ENCODE data around the gene ASCC2.
A peak's percentile ranks its signal among the peaks of the same experiment; 100 is the strongest.
"Not testable (repeated sequence)": the region's sequence is repeated elsewhere in the genome, so short reads cannot be mapped to it uniquely, and the experiment has no call there.

ASCC2 gene, protein sequence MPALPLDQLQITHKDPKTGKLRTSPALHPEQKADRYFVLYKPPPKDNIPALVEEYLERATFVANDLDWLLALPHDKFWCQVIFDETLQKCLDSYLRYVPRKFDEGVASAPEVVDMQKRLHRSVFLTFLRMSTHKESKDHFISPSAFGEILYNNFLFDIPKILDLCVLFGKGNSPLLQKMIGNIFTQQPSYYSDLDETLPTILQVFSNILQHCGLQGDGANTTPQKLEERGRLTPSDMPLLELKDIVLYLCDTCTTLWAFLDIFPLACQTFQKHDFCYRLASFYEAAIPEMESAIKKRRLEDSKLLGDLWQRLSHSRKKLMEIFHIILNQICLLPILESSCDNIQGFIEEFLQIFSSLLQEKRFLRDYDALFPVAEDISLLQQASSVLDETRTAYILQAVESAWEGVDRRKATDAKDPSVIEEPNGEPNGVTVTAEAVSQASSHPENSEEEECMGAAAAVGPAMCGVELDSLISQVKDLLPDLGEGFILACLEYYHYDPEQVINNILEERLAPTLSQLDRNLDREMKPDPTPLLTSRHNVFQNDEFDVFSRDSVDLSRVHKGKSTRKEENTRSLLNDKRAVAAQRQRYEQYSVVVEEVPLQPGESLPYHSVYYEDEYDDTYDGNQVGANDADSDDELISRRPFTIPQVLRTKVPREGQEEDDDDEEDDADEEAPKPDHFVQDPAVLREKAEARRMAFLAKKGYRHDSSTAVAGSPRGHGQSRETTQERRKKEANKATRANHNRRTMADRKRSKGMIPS

DNA sequence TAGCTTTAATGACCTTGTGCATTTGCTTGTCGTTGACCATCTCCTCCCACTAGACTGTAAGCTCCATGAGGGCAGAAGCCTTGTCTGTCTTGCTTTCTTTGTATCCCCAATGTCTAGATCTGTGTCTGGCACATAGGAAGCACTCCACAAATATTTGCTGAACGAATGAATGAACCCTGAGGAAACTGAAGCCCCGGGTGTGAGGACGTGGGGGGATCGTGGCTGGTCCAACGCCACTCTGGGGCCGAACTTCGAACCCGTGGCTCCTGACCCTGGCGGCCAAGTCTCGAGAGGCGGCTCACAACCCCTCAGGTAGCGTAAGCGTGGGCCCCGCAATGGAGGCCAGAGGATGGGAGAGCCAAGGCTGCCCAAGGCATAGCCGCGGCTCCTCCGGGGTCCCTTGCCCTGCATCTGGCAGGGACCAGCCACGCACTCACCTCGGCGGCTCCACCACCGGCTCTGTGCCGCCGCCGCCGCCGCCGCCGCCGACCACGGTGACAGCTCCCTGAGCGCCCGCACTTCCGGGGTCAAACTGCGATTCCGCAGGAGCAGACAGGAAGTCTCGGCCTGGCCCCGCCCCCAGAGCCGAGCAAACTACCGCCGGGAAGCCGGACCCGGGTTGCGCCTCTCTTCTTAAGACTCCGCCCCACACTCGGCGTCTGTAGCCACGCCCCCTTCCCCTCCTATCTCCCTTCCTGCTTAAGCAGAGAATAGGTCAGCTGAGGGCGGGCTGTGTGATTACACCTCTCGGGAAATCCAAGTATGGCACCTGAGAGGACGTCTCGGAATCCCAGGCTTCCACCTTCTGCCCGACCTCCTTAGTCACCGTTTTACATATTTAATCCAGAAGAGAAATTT, at the start of gene ASCC2:
Gene ASCC2, minus strand, starts transcription at position 534 of the 858 bp plus-strand sequence. CDS start 5,949 bp downstream, outside the sequence.
- peak; percentile 97 for FAIRE-seq

DNA sequence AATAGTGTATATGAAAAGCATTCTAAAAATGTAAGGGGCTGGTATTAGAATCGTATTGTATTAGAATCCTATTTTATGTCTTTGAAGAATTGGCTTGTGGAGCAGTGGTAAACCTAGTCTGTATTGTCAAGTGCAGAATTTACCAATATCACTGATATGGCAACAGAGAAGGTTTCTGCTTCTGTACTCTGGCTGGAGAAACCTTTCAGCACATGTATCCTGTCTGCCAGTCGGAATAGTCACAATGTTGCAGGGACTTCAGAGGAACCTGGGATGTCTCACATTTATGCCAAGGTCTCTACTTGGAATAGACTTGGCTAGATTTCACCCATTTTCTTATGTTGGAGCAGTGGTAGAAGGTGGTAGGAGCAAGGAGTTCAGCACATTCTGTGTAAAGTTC, 49.3 kb upstream of the ASCC2 start:
- FAIRE-seq, result peak; percentile 8

DNA sequence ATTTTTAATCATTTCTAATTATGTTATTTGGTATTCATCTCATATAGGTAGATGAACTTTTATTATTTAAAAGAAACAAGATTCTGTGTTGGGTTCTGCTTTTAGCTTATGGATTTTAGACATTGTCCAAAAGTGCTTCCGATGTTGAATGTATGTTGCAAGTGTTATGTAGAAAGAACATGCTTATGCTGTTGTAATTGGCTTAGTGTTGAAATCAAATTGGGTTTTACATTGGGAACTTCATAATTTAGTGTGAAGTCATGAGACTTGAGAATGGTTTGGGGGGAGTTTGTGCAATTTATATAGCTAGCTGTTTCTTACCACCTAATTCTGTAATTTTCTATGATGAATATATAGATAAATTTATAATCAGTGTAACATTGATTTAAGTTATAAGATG, 48.5 kb upstream of the ASCC2 start:
- FAIRE-seq, result peak; percentile 27

DNA sequence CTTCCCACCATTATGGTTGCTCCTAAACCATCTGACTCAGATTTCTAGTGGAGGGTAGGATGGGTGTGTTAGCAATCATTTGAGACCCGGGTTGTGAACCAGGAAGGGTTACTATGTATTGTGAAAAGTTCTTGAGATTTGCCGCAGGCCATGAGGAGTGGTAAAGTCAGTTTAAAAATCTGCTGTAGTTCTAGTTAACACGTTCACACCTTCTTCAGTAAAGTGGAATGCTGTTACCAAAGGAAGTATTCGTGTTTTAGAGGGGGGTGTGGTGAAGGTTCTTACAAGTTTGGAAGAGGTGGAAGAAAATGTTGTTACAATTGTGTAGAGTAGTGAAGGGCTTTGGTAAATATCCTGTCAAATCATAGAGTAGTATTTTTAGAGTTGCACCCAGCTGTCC, 47.5 kb upstream of the ASCC2 start:
- FAIRE-seq, result no peak

DNA sequence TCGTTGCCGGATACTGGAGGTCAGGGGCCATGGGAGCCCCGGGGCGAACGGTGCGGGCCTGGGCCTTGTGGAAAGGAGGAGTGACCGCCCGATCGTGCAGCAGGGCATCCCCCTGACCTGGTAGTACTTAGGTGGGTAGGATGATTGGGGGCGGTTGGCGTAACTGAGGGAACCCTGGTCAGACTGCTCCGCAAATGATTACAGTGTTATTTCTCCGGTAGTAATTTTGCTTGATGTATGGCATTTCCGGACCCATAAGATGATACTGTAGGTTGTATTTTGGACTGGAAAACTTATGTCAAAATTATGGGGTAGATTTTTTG, 45.7 kb upstream of the ASCC2 start:
- FAIRE-seq, result no peak

DNA sequence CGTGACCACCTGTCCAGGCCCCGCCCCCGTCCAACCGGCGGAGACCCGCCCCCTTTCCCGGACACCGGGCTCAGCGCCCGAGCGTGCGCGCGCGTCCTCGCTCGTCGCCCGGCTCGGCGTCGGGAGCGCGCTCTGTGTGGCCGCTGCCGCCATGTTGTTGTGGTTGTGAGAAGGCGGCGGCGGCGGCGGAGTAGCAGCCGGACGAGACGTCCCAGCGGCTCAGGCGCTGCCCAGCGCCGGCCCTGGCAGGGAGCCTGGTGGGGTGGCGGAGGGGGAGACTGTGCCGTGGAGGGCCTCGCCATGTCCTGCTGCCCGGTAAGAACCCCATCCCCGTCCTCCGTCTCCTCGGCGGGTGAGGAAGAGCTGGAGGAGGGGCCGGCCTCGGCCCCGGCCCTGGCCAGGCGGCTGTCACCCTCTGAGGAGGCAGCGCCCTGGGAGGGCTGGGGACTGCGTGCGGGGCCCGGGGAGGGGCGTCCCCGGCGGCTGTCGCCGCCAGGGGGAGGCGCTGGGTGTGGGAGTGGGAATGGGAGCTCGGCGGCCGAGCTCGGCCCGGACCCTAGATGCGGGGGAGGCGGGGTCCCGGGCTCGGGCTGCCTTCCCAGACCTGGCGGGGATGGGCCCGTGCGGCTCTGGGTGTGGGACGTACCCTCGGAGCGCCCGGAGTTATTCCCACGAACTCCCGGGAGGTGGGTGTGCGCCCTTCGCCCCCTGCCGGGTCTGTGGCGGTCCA, 45.1 kb upstream of the ASCC2 start, which contains the start of gene MTMR3:
Gene MTMR3, plus strand, starts transcription at position 130 of the 730 bp plus-strand sequence. CDS start 87,886 bp downstream, outside the sequence.
- no peak for FAIRE-seq

DNA sequence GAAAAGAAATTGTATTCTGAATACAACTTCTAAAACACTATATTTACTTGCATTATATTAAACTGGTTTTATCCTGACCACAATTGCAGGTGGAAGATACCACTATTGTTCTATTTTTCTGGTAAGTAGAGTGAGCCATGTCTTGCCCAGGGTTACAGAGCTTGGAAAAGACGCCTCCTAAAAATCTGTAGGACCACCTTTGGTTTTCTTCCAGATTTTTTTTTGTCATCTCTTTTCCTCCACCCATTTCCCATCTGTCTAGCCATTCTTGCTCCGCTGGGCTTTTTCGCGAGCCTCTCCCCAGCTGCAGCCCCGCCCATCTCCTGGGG, 44.6 kb upstream of the ASCC2 start:
- FAIRE-seq, result peak; percentile 23

DNA sequence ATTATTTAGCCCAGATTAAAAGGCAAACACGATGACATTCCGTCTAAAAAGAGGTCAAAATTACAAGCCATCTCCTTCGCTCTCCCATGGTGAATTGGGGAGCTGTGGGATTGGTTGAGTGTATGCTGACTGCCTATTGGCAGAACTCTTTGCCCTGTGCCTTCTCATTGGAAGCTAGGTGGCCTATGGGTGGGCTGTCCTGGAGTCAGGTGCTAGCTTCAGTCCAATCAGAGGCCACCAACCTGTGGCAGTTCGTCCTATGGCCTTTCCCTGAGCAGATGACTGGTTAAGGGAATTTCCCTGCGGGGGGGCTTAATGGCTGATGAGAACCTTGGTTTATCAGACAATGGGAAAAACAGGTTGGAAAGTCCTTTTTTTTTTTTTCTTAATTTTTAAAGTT, 41.7 kb upstream of the ASCC2 start:
- no peak for FAIRE-seq

DNA sequence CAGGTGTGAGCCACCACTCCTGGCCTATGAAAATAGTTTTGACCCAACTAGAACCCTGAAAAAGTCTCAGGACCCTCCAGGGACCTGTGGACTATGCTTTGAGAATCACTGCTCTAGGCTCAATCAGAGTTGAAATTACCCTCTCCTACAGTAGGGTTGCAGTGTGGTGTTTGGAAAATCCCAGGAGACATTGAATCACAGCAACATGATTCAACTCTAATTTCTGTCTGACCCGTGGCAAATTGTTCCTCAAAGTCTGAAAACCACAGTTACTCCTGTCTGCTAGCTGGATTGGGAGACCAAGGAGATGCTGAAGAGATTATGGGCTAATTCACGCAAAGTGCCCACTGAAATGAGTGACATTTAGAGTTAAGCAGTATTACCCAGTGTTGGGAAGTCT, 39.5 kb upstream of the ASCC2 start:
- no peak for FAIRE-seq

DNA sequence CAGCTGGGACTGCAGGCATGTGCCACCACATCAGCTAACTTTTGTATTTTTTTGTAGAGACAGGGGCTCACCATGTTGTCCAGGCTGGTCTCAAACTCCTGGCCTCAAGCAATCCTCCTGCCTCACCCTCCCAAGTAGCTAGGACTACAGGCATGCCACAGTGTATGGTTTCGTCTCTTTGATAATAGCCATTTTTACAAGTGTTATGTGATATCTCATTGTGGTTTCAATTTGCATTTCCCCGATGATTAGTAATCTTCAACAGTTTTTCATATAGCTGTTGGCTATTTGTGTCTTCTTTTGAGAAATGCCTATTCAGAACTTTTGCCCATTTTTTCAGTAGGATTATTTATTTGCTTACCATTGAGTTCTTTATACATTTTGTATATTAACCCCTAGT, 35.9 kb upstream of the ASCC2 start:
- peak; percentile 6 for FAIRE-seq

DNA sequence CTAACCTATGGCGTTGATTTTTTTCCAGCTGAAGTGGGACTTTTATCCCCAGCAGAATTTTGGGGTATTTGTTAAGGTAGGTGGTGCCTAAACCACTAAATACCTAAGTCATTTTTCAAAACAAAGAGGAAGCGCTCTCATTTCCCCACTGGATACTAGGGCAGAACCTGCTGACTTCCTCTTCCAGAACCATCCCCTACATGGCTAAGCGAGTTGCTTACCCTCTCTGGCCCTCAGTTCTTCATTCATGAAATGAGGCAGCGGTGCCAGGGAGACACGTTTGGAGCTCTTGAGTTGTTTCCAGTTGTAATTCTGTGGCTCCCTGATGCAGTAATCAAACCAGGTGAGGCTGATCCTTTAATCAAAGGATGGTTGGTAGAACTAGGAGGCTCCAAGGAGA, 34.9 kb upstream of the ASCC2 start:
- FAIRE-seq, result no peak

DNA sequence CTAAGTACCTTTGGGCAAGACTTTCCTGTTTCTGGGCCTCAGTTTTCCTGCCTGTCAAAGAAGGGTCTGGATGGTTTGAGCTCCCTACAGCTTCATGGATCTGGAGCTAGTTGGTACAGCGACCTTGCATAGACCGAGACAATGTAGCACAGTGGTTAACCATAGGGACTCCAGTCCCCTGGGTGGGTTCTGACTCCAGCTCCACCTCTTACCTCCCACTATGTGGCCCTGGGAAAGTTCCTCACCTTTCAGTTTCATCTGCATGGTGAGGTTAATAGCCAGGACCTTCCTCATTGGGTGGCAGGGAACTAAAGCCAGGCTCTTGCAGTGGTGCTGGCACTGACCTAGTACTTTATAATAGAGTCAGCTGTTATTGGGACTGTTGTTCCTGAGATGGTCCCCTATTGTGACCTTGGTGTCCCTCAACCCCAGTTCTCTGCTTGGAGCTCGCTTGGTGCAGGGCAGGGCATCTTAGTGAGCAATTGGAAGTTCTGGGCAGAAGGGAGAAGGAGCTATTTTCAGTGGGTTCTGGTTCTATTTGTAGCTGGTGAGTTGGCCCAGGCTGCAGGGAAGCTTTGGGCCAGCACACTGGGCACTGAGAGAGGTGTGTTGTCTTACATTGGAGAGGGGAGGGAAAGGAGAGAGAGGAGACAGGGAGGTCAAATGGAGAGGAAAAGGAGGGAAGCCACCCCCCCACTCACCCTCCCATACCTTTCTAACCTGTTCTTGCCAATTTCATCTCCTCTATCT, 34.2 kb upstream of the ASCC2 start:
- no peak for FAIRE-seq

DNA sequence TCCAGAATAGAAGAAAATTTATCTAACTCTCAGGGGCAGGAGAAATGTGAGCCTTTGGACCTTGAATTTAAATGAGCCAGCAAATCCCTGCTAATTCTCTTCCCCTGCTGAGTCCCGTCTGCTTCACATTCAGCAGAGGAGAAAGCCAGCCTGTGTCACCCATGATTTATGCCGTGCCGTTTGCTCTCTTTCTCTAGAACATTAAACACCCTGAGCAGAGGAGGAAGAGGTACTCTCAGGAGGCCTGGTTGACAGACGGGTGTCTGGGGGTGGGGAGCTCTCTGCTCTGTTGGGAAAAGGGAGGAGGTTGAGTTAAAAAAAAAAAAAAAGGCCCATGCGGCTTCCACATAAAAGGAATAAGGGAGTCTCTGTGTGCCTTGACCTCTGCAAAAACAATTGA, 33.6 kb upstream of the ASCC2 start:
- FAIRE-seq, result no peak

DNA sequence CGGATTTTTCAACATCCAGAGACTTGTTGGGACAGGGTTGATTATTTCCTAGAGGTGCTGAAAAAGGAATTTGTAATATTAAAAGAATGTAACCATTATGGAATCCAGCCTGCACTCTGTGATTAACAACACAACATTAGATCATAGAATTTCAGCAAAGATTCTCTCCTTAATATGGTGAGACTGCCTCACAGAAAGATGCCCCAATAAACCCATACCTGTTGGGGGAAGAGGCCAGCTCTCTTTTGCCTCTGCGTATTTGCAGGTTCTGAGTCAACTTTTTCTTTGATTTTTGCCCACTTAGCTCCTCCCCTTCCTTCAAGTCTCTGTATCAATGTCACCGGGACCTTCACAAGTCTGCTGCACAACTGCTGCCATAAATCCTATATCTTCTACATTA, 32.5 kb upstream of the ASCC2 start:
- no peak for FAIRE-seq

DNA sequence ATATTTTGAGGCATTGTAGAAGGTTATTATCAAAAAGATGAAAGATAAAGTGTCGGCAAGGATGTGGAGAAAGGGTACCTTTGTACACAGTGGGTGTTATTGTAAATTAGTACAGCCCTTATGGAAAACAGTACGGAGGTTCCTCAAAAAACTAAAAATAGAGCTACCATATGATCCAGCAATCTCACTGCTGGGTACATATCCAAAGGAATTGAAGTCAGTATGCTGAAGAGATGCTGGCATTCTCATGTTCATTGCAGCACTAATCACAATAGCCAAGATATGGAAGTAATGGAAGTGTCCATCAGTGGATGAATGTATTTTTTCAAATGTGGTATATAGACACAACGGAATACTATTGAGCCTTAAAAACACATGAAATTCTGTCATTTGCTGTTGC, 29.8 kb upstream of the ASCC2 start:
- FAIRE-seq, result no peak

DNA sequence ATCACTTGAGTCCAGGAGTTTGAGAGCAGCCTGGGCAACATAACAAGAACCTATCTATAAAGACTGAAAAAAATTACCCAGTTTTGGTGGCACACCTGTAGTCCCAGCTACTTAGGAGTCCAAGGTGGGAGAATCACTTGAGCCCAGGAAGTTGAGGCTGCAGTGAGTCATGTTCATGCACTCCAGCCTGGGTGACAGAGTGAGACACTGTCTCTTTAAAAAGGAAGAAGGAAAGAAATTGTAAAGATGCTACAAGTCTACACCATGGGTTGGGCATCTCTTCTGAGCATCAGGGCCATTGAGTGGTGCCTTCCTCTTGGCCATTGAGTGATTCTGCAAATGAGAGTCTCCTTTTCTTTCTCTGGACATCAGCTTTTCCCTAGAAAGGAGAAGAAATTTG, 29.2 kb upstream of the ASCC2 start:
- no peak for FAIRE-seq

DNA sequence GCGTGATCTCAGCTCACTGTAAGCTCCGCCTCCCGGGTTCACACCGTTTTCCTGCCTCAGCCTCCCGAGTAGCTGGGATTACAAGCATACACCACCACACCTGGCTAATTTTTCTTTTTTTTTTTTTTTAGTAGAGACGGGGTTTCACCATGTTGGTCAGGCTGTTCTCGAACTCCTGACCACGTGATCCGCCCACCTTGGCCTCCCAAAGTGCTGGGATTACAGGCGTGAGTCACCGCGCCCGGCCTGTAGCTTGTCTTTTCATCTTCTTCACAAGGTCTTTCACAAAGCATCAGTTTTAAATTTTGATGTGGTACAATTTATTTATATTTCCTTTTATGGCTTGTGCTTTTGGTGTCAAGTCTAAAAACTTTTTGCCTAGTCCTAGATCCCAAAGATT, 27.5 kb upstream of the ASCC2 start:
- not testable (repeated sequence) for FAIRE-seq

DNA sequence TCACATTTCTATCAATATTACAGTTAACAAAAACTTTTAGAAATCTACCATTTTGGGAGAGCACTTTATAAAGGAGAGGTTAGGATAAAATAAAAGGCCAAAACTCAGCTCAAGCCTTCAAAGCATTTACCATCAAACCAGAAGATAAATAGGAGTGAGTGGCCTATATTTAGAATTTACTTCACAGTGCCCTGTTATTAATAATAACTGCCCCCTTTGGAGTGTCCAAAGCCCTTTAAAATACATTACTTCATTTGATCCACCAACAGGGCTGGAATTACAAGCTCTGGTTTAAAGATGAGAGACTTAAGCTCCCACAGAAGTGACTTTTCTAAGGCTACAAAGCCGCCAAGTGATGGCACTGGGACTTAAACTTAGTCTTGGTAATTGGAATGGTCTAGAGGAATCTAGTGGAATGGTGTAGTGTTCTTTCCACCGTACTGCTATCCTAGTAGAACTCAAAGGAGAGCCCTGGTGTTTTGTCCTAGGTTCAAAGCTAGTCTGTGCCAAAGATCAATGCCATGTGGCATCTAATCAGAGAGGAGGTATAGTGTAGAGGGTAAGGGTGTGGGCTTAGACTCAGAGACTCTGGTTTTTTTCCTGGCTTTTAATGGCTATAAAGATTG, 23.7 kb upstream of the ASCC2 start:
- FAIRE-seq, result no peak

DNA sequence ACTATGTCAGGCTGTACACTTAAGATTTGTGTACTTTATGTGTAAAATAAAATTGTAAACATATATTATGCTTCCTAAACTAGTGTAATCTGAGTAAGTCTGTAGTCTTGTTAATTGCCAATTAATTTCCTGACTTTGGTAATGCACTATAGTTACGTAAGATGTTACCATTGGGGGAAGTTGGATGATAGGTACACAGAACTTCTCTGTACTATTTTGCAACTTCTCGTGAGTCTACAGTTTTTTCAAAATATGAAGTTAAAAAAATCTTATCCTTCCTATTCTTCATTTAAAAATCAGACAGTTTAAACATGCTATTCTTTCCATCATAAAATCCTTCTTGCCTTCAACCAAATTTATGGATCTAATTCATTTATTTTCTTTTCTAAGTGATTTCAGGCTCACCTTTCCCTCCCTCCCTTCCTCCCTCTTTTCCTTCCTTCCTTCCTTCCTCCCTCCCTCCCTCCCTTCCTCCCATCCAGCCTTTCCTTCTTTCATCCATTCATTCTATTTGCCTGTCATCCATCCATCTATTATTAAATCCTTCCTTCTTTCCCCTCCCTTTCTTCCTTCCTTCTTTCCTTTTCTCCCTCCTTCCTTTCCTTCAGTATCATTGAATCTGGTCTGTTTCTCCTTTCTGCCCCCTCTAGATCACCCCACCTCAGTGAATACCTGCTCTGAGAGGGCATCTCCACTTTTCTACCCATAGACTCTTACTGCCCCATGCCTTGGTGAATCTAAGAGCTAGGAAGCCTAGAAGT, 22.1 kb upstream of the ASCC2 start:
- no peak for FAIRE-seq

DNA sequence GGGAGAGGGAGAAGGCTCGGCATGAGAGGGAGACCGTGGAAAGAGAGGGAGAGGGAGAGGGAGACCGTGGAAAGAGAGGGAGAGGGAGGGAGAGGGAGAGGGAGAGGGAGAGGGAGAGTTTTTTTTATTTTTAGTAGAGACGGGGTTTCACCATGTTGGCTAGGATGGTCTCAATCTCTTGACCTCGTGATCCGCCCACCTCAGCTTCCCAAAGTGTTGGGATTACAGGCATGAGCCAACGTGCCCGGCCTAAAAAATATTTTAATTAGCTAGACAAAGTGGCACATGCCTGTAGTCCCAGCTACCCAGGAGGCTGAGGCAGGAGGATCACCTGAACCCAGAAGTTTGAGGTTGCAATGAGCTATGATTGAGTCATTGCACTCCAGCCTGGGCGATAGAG, 21.0 kb upstream of the ASCC2 start:
- not testable (repeated sequence) for FAIRE-seq

DNA sequence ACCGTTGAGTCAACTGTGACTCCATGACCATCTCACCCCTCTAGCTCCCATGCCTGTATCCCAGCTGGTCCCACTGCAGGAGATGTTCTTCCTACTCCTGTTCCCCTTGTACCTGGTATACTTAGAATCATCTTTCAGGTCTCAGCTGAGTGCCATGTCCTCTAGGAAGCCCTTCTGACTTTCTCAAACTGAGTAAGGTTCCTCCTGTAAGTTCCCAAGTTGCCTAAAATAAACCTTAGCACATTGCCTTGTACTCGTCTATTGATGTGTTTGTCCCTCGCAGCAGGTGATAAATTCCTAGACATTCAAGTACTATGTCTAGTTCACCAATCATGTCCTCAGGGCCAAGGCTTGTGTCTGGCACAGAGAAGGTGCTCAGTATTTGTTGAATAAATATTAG, 18.4 kb upstream of the ASCC2 start:
- FAIRE-seq, result no peak
